GM21515 (cell line): ENCODE data around the gene CDC42EP3.
A peak's percentile ranks its signal among the peaks of the same experiment; 100 is the strongest.

Experiments used
- ATAC-seq: cut with Tn5 transposase; IDR thresholded peaks from one replicate; pipeline ENCODE4 v1.9.1; 2021; ENCODE audit not compliant: unreplicated experiment

CDC42EP3 gene

GRCh38 chr2:37683921-37684780, 12.7 kb upstream of the CDC42EP3 start:
- ATAC-seq, result no peak

DNA sequence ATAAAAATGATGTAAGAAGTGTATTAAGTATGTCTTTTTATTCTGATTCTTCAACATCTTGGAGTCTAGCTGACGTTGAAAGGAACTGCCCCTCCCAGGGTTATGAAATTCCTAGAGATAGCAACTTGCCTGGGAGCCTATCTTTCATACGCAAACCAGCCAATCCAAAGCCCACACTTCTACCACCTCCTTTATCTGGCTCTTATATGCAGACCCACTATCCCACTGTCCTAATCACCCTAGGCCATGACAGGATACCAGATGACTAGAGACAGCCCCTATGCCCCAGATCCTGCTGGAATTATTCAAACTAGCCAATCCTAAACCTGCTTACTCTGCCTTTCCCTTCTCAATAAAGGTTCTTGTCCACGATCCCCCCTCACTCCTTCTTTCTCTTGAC, 11.8 kb upstream of the CDC42EP3 start:
- ATAC-seq, result no peak

GRCh38 chr2:37682473-37682872, 11.0 kb upstream of the CDC42EP3 start:
- ATAC-seq, result no peak

- no peak for ATAC-seq
These were observed 10.1 kb upstream of the CDC42EP3 start for GRCh38 chr2:37681587-37681986.

DNA sequence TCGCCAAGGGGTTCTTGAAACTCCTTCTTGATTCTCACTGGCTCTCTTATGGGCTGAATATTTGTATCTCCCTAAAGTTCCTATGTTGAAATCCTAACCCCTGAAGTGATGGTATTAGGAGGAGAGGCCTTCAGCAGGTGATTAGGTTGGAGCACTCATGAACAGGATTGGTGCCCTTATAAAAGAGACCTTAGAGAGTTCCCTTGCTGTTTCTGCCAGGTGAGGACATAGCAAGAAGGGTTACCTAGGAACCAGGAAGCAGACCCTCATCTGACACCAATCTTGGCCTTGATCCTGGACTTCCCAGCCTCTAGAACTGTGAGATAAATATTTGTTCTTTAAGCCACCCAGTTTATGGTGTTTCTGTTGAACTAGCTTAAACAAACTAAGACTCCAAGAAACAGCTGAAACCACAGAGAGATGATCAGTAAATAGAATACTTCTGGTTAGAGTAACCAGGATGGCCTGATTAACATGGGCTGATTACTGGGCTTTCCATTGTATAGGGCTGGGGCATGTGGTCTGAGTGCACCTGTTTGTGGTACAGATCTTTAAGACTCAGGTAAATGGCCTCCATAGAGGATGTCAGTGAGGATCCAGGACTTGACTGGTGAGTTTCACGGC, 7.7 kb upstream of the CDC42EP3 start:
- ATAC-seq, result no peak

GRCh38 chr2:37676274-37676673, 4.8 kb upstream of the CDC42EP3 start:
- no peak for ATAC-seq

GRCh38 chr2:37674946-37675345, 3.5 kb upstream of the CDC42EP3 start:
- no peak for ATAC-seq

- ATAC-seq, result no peak
These were observed 1.4 kb upstream of the CDC42EP3 start for GRCh38 chr2:37672870-37673184.

GRCh38 chr2:37672104-37672869, 845 bp upstream of the CDC42EP3 start:
- ATAC-seq, result peak; percentile 47

DNA sequence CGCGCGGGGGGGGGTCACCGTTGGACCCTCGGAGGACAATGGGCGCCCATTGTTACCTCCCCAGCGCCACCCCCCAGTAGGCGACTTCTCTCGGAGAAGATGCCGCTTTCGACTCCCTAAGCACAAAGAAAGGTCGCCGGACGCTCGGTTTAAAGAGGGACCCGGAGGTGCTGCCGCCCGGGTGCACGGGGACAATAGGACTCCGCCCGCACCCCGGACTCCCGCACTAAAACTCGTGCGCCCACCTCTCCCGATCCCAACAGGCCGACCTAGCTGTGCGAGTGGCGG, 318 bp upstream of the CDC42EP3 start:
- peak; percentile 8 for ATAC-seq

DNA sequence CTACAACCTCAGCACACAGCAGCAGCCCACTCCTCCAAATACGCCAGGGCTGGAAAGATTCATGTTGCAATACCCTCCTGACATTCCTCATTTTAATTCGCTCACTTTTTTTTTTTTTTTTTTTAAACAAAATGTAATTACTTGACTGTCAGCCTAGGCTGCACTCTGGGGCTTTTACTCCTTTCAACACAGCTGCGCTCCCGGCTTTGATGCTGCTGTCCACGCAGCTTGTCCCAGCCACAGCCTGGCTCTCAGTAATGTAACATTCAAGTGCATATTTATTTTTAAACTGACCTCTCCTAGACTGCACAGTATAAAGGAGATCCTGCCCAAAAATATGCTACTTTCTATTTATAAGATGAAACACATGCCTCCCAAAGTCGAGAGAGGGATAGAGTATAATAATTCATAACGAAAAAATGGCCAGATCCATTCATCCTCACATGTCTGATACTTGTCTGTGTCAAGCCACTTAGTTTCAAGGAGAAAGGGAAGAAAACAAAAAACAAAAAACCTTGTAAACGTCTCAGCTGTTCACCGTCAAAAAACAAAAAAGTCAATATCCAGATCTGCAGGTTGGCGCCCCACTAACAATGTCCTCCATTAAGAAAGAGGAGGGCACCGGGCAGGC, 949 bp downstream of the CDC42EP3 start:
- ATAC-seq, result no peak

DNA sequence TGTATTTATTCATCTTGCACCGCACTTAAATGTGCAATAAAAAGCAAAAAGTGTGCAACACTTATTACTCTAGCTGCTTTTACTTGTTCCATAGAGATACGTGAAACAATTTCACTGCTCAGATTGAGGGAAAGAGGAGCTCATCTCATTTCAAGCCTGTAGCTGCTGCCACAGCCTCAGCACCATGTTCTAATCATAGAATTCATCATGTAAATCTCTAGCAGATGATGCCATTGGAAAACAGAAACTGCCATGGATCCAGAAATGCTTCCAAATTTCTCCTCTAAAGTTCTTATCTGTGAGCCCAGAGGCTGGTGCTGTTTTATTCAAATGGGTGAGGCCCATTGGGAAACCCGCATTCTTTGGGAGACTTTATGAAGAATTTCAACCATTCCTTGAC, 2.0 kb downstream of the CDC42EP3 start:
- ATAC-seq, result no peak

DNA sequence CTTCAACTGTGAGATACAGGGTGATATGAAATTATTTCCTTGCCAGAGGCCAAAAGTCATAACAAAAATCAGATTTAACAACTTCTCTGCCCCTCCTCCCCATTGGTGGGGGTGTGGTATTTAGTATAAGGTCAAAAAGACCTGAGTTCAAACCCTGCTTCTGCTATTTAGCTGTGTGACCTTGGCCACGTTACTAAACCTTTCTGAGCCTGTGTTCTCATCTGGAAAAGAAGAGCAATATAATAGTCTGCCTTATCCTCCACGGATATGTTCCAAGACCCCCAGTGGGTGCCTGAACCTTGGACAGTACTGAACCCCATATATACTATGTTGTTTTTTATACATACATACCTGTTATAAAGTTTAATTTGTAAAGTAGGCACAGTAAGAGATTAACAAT, 3.7 kb downstream of the CDC42EP3 start:
- ATAC-seq, result no peak

DNA sequence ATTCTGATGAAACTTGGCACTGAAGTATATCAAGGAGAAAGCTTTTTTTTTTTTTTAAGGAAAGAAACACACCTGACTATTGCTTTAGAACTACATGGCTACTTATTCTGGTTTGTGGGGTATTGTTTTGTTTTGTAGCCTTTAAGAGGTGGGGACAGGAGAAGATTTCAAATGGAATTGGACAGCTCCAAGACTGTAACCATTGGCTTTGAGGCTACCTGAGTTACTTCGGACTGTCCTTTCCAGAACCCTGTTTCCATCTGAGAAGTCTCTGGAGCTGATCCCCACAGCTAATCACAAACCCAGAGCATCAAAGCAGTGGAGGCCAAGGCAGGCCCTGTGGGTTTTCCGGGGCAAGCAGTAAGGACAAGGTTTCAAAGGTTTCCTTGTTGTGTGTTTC, 4.7 kb downstream of the CDC42EP3 start:
- no peak for ATAC-seq

DNA sequence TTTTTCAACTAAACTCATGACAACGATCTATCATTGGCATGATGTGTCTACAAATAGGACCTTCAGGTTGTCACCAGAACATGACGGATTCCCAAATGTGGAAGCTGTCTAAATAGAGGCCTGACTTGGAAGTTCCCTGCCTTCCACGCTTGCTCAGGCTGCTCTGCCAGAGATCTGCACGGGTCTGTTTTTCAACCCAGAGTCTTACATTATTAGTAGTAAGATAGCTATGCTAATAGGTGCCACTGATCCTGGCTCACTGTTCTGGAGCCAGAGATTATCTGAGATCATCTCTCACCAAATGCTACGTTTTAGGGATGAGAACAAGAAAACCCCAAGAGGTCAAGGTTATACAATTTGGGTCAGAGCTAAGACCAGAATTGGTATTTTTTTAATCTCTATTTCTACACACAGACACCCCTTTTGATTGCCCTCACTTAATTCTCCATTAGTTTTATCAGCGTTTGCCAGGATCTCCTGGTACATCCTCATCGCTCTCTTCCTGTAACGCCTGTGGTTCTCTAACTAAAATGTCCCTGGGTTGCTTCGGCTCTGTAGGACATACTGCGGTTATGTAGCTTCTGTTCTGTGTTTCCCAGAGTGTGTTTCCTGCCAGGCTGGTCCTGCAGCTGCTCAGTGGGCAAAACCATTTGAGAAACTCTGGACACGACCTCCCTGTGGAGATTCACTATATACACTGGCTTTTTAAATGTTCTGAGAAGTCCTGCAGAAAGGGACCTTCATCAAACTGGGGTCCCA, 5.7 kb downstream of the CDC42EP3 start:
- no peak for ATAC-seq

GRCh38 chr2:37665043-37665442, 6.4 kb downstream of the CDC42EP3 start:
- ATAC-seq, result no peak

DNA sequence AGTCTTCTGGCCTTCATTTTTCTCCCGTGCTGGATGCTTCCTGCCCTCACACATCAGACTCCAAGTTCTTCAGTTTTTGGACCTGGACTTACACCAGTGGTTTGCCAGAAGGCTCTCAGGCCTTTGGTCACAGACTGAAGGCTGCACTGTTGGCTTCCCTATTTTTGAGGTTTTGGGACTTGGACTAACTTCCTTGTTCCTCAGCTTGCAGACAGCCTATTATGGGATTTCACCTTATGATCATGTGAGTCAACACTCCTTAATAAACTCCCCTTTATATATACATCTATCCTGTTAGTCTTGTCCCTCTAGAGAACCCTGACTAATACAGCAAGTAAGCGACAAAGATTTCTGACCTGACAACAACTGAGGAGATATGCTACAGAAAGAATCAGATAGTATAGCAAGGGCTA, 7.2 kb downstream of the CDC42EP3 start:
- ATAC-seq, result no peak

GRCh38 chr2:37663390-37663789, 8.1 kb downstream of the CDC42EP3 start:
- no peak for ATAC-seq

DNA sequence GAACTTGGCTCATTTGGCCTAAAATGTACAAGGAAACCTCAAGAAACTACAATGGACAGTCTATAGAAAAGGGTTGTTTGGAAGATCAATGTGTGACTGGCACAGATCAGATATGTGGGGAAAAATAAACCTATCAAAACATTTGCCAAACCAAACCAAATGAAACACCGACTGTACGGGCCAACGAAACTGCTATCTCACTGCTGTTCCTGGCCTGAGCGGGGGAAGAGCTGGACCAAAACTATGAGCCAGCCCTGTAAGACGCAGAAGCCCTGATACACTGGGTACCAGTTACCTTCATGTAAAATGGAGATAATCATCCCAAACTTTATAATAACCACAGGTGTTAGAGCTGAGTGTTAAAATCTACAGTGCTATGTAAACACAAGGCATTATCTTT, 11.7 kb downstream of the CDC42EP3 start:
- ATAC-seq, result no peak

DNA sequence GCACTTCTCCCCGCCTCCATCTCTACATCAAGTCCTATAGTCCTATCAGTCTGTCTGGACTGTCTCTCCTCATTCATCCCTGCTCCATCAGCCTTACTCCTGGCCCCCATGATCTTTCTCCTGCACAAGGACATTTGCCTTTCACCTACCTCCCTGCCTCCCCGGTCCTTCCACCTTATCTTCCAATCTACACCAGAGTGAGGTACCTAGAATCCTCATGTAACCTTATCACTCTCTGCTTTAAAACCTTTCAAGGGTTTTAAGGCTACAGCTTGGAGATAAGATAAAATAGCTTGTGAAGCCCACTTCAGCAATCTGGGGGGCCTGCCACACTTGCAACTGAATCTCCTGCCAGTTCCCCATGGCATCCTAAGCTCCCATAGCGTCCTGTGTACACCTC, 12.8 kb downstream of the CDC42EP3 start:
- ATAC-seq, result no peak

GRCh38 chr2:37657471-37657870, 14.0 kb downstream of the CDC42EP3 start:
- ATAC-seq, result no peak
